HFFc6 (cell line): Measurements from ENCODE around the gene EPAS1. TPM values are rescaled to one million over a fixed set of nuclear protein-coding genes. Genes with fewer than 3 reads are reported as not detected.

ENCODE experiments used
- DNase-seq: peaks from one replicate; pipeline ENCODE4 v3.0.0-alpha.2; 2018
- H3K27ac Mint-ChIP-seq: 2 replicates; pipeline ENCODE4 v1.8.0; 2020; ENCODE audit warnings: mild to moderate bottlenecking, mixed read lengths
- H3K27me3 Mint-ChIP-seq: 2 replicates; pipeline ENCODE4 v1.8.0; 2021; ENCODE audit warnings: mild to moderate bottlenecking, moderate library complexity, mixed read lengths; ENCODE audit not compliant: insufficient read depth
- H3K36me3 Mint-ChIP-seq: 2 replicates; pipeline ENCODE4 v1.8.0; 2021; ENCODE audit warnings: low read depth, mixed read lengths
- H3K4me1 Mint-ChIP-seq: 2 replicates; pipeline ENCODE4 v1.8.0; 2020; ENCODE audit warnings: low read depth, mixed read lengths
- H3K4me3 Mint-ChIP-seq: 2 replicates; pipeline ENCODE4 v1.8.0; 2020; ENCODE audit warnings: mild to moderate bottlenecking, moderate library complexity, mixed read lengths
- H3K9me3 Mint-ChIP-seq: 2 replicates; pipeline ENCODE4 v1.8.0; 2020; ENCODE audit warnings: mild to moderate bottlenecking, mixed read lengths
- total RNA-seq, 6 experiments: library from RNA; stranded (reverse); fragmentation: NEBNext Ultra II Directional; extraction: Animal tissue kit (Norgen Biotek cat#: 25700); gene quantifications; 2 replicates in 1 of 6; 3 replicates in 5 of 6; pipeline ENCODE4 v1.2.3, GENCODE V29; 2021
- TF ChIP-seq, protein P1 (sequence below): fragments of 200-600 bp; sonication (generic); IDR thresholded peaks from 2 replicates; pipeline ENCODE4 v1.5.0; 2021; ENCODE audit warnings: antibody characterized with exemption, mild to moderate bottlenecking

Gene EPAS1
- total RNA-seq, 6 experiments from 2014 or later = 93.5 to 115 (median 101) TPM

DNA sequence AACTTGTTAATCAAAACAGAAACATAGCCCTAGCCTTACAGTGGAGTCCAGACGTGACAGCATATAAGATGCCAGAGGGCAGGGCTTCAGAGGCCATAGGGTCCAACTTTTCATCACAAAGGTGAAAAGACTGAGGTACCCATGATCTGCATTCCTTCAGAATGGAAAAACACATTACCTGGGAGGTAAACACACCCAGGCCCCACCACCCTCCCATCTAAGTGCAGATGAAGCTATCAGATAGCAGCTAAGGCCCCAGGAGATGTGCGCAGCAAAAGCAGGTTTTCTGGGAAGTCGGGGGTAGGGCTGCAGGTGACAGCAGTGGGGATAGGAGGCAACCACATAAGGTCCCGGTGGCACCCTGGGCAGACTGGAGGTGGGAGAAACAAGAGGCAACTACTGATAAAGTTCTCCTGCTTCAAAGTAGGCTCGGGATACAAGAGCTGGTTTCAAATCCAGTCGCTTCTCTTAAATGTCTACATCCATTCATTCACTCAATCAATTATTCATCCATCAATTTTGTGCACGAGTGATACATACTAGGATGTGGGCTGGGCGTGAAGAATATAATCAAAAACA lies 107.1 kb downstream of the EPAS1 start:
- TF ChIP-seq, protein P1, sequence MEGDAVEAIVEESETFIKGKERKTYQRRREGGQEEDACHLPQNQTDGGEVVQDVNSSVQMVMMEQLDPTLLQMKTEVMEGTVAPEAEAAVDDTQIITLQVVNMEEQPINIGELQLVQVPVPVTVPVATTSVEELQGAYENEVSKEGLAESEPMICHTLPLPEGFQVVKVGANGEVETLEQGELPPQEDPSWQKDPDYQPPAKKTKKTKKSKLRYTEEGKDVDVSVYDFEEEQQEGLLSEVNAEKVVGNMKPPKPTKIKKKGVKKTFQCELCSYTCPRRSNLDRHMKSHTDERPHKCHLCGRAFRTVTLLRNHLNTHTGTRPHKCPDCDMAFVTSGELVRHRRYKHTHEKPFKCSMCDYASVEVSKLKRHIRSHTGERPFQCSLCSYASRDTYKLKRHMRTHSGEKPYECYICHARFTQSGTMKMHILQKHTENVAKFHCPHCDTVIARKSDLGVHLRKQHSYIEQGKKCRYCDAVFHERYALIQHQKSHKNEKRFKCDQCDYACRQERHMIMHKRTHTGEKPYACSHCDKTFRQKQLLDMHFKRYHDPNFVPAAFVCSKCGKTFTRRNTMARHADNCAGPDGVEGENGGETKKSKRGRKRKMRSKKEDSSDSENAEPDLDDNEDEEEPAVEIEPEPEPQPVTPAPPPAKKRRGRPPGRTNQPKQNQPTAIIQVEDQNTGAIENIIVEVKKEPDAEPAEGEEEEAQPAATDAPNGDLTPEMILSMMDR = no peak
- H3K4me3 Mint-ChIP-seq = no peak overlapping the region
- no peak for DNase-seq
- H3K9me3 Mint-ChIP-seq = no peaks in the 10 kb centered on the region
- H3K36me3 Mint-ChIP-seq = no peaks in the 10 kb centered on the region
- H3K4me1 Mint-ChIP-seq = peaks cover 13% of the 10 kb centered on the region
- H3K27me3 Mint-ChIP-seq = peaks cover 16% of the 10 kb centered on the region
- no peak overlapping the region for H3K27ac Mint-ChIP-seq

- H3K4me3 Mint-ChIP-seq = no peak overlapping the region
- DNase-seq = no peak
- H3K27ac Mint-ChIP-seq = peak overlapping the region; percentile 0; the same call in 1 of the 2 replicates
- H3K4me1 Mint-ChIP-seq = peaks cover 32% of the 10 kb centered on the region
- TF ChIP-seq, protein P1 = no peak
- no peaks in the 10 kb centered on the region for H3K36me3 Mint-ChIP-seq
- H3K9me3 Mint-ChIP-seq = no peaks in the 10 kb centered on the region
- H3K27me3 Mint-ChIP-seq = peaks cover 7% of the 10 kb centered on the region
Measured at GRCh38 chr2:46407852-46408455, 110.7 kb downstream of the EPAS1 start.

DNA sequence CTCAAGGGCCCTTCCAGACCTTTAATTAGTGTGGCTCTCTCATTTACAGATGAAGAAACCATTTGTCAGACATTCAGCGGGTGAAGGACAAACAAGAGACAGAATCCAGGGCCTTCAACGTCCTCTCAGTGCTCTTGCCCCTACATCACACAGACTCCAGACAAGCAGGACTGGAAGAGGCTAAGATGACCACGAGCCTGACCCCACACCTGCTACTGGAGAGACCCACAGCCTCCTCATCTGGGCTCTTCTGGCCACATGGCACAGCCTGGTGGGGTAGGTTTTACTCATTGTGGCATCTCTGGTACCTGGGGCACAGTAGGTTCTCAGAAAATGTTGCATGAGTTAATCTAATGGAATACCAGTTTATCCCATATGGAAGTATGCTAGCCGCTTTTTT lies 112.5 kb downstream of the EPAS1 start:
- no peaks in the 10 kb centered on the region for H3K9me3 Mint-ChIP-seq
- no peak overlapping the region for H3K27ac Mint-ChIP-seq
- H3K4me3 Mint-ChIP-seq = no peak overlapping the region
- peaks cover 32% of the 10 kb centered on the region for H3K4me1 Mint-ChIP-seq
- TF ChIP-seq, protein P1 = no peak
- no peak for DNase-seq
- H3K27me3 Mint-ChIP-seq = peaks cover 7% of the 10 kb centered on the region
- H3K36me3 Mint-ChIP-seq = no peaks in the 10 kb centered on the region

- Mint-ChIP-seq H3K9me3 (no peaks in the 10 kb centered on the region; the same call in 1 of the 2 replicates), H3K4me3 (no peak overlapping the region), H3K36me3 (peaks cover 4% of the 10 kb centered on the region; the same call in 1 of the 2 replicates), H3K4me1 (peaks cover 32% of the 10 kb centered on the region), H3K27ac (no peak overlapping the region), H3K27me3 (peaks cover 7% of the 10 kb centered on the region; the same call in 1 of the 2 replicates)
- TF ChIP-seq, protein P1 = no peak
- DNase-seq = no peak
Measured at GRCh38 chr2:46410273-46411244, 113.4 kb downstream of the EPAS1 start.

DNA sequence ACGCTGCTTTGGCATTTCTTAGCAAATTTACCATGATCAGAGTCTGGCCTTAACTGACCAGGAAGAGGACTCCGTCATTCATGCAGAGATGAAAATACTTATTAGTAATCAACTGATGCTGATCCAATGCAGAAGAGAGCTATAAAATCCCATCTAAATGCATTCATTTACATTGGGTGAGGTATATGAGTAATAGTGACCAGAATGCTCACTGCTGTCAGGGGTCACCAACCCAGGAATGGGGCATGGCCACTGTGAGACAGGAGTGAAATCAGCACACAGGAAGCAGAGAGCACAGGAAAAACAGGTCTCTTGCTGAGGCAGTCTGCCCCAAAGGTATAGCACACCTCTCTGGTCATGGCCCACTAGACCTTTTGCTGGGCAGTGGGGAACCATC lies 114.0 kb downstream of the EPAS1 start:
- peaks cover 32% of the 10 kb centered on the region for H3K4me1 Mint-ChIP-seq
- no peak overlapping the region for H3K4me3 Mint-ChIP-seq
- H3K9me3 Mint-ChIP-seq = peaks cover 2% of the 10 kb centered on the region
- TF ChIP-seq, protein P1 = no peak
- DNase-seq = peak; percentile 2
- peaks cover 7% of the 10 kb centered on the region; the same call in 1 of the 2 replicates for H3K27me3 Mint-ChIP-seq
- H3K36me3 Mint-ChIP-seq = peaks cover 6% of the 10 kb centered on the region; the same call in 1 of the 2 replicates
- H3K27ac Mint-ChIP-seq = no peak overlapping the region
